Ovary (tissue), 9 donors: Measurements from ENCODE around the gene SPSB1. TPM values are rescaled to one million over a fixed set of nuclear protein-coding genes. Genes with fewer than 3 reads are reported as not detected.

Source experiments
- DNase-seq, 5 donors: peaks; one replicate each; pipeline ENCODE4 v3.0.0-alpha.2; 2019 to 2020
- H3K27ac ChIP-seq, 2 donors: fragments of 200-600 bp; one replicate each; pipeline versions ENCODE4 v1.5.1 to v1.8.0; 2019 to 2022
- H3K27me3 ChIP-seq: fragments of 200-600 bp; one replicate; pipeline ENCODE4 v1.8.0; 2022
- H3K36me3 ChIP-seq: fragments of 200-600 bp; sonication (generic); one replicate; pipeline ENCODE4 v1.5.1; 2019
- H3K4me1 ChIP-seq: one replicate; pipeline ENCODE4 v1.8.1; 2013; ENCODE audit warnings: mild to moderate bottlenecking, moderate library complexity; ENCODE audit not compliant: insufficient read depth
- H3K4me3 ChIP-seq: fragments of 200-600 bp; sonication (generic); one replicate; pipeline ENCODE4 v1.5.1; 2017
- H3K9me3 ChIP-seq, 2 donors: fragments of 200-600 bp in 1 of 2; sonication (generic) in 1 of 2; one replicate each; pipeline versions ENCODE4 v1.5.1 to v1.8.1; 2013 to 2019; ENCODE audit warnings: mild to moderate bottlenecking in 1 of 2, moderate library complexity in 1 of 2
- CTCF ChIP-seq, 3 donors: fragments of 450-650 bp in 2 of 3; fragments of 200-600 bp in 1 of 3; IDR thresholded peaks; one replicate each; pipeline versions ENCODE4 v1.5.1 to v1.8.0; 2016 to 2022; ENCODE audit warnings: antibody characterized with exemption in 3 of 3, mild to moderate bottlenecking in 1 of 3
- EP300 ChIP-seq: sonication (generic); formaldehyde crosslinking; IDR thresholded peaks from one replicate; pipeline ENCODE4 v1.6.1; 2017; ENCODE audit warnings: antibody characterized with exemption
- POLR2A ChIP-seq: fragments of 450-650 bp; IDR thresholded peaks from one replicate; pipeline ENCODE4 v1.6.1; 2017; ENCODE audit warnings: antibody characterized with exemption, mild to moderate bottlenecking, moderate library complexity
- WGBS, 3 donors: extraction: QIAGEN DNeasy Blood & Tissue Kit in 1 of 3; methylation state at CpG; one replicate each; pipeline versions ENCODE4 v1.1.5 to v1.1.7; 2013 to 2017; 5-methylcytosine and 5-hydroxymethylcytosine counted together
- intact Hi-C, 4 donors: fragments of 100-400 bp; cut with DNase I; formaldehyde crosslinking; loops; one replicate each; pipeline versions ENCODE4 v1.11.0 to v1.15.1; 2022 to 2023
- polyA plus RNA-seq, 2 donors: library from polyadenylated mRNA; stranded (reverse); fragments of 200-250 nt in 1 of 2; fragments of 350-450 nt in 1 of 2; fragmentation: Illumina TruSeq in 1 of 2; extraction: RNeasy Lipid Tissue Mini Kit (QIAGEN cat#74804) in 1 of 2; gene quantifications; one replicate each; pipeline ENCODE4 v1.2.3, GENCODE V29; 2013 to 2014
- total RNA-seq, 7 donors: library from RNA; depleted of rRNA in 2 of 7; stranded (reverse); fragments of >200 nt in 2 of 7; fragmentation: NEBNext Ultra II Directional in 3 of 7; extraction: Animal tissue kit (Norgen Biotek cat#: 25700) in 3 of 7; gene quantifications; one replicate each; pipeline versions ENCODE4 v1.1.0 to v1.2.4, GENCODE V29; 2016 to 2023
- donor health status: DM: no; HTN: no; CAD: no; lungs with moderate emphysema.
- donor health status: DM: no; HTN: no; CAD: no.
- donor health status: Bipolar disorder and iron deficiency.
- donor health status: DM: yes; HTN: yes; CAD: no.
- donor health status: DM: no; HTN: no; CAD: no.
- donor health status: DM: yes; HTN: yes; CAD: no.

The SPSB1 gene
- total and polyA plus RNA-seq, 9 donors: 20.4 to 69.6 (median 34.4) TPM

GRCh38 chr1:9245230-9245619 lies 47.5 kb upstream of the SPSB1 start:
- TF ChIP-seq POLR2A (no peak), CTCF (IDR thresholded peaks at IDR 0.05) (no peak), EP300 (no peak)
- DNase-seq: peak in 2 of 5 donors; percentile 42 to 44
- intact Hi-C loops: loop anchor here in 1 of 4 donors (5.0 kb wide), 1 partner anchor 103 kb away; no protein-coding TSS in a partner anchor
- Histone ChIP-seq H3K9me3 (no peaks in the 10 kb centered on the region), H3K36me3 (no peaks in the 10 kb centered on the region), H3K4me3 (no peak overlapping the region), H3K4me1 (peaks cover 53% of the 10 kb centered on the region), H3K27me3 (no peaks in the 10 kb centered on the region), H3K27ac (peak overlapping the region in 1 of 2 donors; percentile 38)
- 74 to 91% (median 85%) methylated on average over 15 of the region's 15 CpGs for WGBS, 3 donors

- TF ChIP-seq EP300: no peak
- no peak for TF ChIP-seq CTCF (IDR thresholded peaks at IDR 0.05)
- TF ChIP-seq POLR2A: no peak
- intact Hi-C loops: loop anchor here in 1 of 4 donors (5.0 kb wide), 1 partner anchor 103 kb away; no protein-coding TSS in a partner anchor
- H3K9me3 ChIP-seq: no peaks in the 10 kb centered on the region
- no peaks in the 10 kb centered on the region for H3K36me3 ChIP-seq
- H3K4me1 ChIP-seq: peaks cover 54% of the 10 kb centered on the region
- H3K27me3 ChIP-seq: no peaks in the 10 kb centered on the region
- H3K27ac ChIP-seq: peak overlapping the region in 1 of 2 donors; percentile 38
- DNase-seq: peak in 1 of 5 donors; percentile 28
- WGBS, 3 donors: 95 to 96% (median 96%) methylated on average over 9 of the region's 9 CpGs
- no peak overlapping the region for H3K4me3 ChIP-seq
Observed at GRCh38 chr1:9245661-9246060, 47.0 kb upstream of the SPSB1 start.

GRCh38 chr1:9246215-9246614 lies 46.5 kb upstream of the SPSB1 start:
- TF ChIP-seq POLR2A (no peak), CTCF (IDR thresholded peaks at IDR 0.05) (no peak), EP300 (no peak)
- intact Hi-C loops: loop anchor here in 1 of 4 donors (5.0 kb wide), 1 partner anchor 104 kb away; no protein-coding TSS in a partner anchor
- H3K27me3 ChIP-seq: no peaks in the 10 kb centered on the region
- H3K27ac ChIP-seq: no peak overlapping the region
- peaks cover 60% of the 10 kb centered on the region for H3K4me1 ChIP-seq
- no peak overlapping the region for H3K4me3 ChIP-seq
- peak in 1 of 5 donors; percentile 28 for DNase-seq
- WGBS, 3 donors: 91 to 97% (median 93%) methylated on average over 5 of the region's 5 CpGs
- H3K36me3 ChIP-seq: no peaks in the 10 kb centered on the region
- H3K9me3 ChIP-seq: no peaks in the 10 kb centered on the region

GRCh38 chr1:9246841-9247785 lies 45.6 kb upstream of the SPSB1 start:
- H3K4me3 ChIP-seq: no peak overlapping the region
- intact Hi-C loops: loop anchor here in 1 of 4 donors (5.0 kb wide), 1 partner anchor 105 kb away; no protein-coding TSS in a partner anchor
- H3K36me3 ChIP-seq: no peaks in the 10 kb centered on the region
- TF ChIP-seq EP300 (no peak), CTCF (IDR thresholded peaks at IDR 0.05) (no peak), POLR2A (no peak)
- H3K9me3 ChIP-seq: no peaks in the 10 kb centered on the region
- peak overlapping the region in 1 of 2 donors; percentile 69 for H3K27ac ChIP-seq
- 86 to 87% (median 87%) methylated on average over 41 of the region's 41 CpGs for WGBS, 3 donors
- H3K4me1 ChIP-seq: peaks cover 59% of the 10 kb centered on the region
- peak in 3 of 5 donors; percentile 29 to 40 (median 36) for DNase-seq
- H3K27me3 ChIP-seq: no peaks in the 10 kb centered on the region
